Kidney epithelial cell (primary cell): ENCODE results near the gene RPP38. TPM values are rescaled to one million over a fixed set of nuclear protein-coding genes. Genes with fewer than 3 reads are reported as not detected.

Source experiments
- DNase-seq: peaks from one replicate; pipeline ENCODE4 v3.0.0-alpha.2; 2010; ENCODE audit warnings: low read depth
- H3K27me3 ChIP-seq: 2 replicates; pipeline ENCODE4 v1.6.0; 2011; ENCODE audit warnings: low read length; ENCODE audit not compliant: control insufficient read depth, insufficient read depth
- H3K36me3 ChIP-seq: 2 replicates; pipeline ENCODE4 v1.5.1; 2011; ENCODE audit warnings: low read length; ENCODE audit not compliant: control insufficient read depth, insufficient read depth
- H3K4me3 ChIP-seq: 2 replicates; pipeline ENCODE4 v1.5.1; 2011; ENCODE audit warnings: low read depth, mild to moderate bottlenecking, control low read depth, low read length
- CTCF ChIP-seq: IDR thresholded peaks from 2 replicates; pipeline ENCODE4 v1.5.1; 2011; ENCODE audit warnings: mild to moderate bottlenecking, moderate library complexity, low read length, control low read depth, inconsistent platforms; ENCODE audit not compliant: insufficient read depth, poor library complexity, severe bottlenecking
- total RNA-seq: library from RNA; depleted of rRNA; stranded (reverse); fragments of >200 nt; gene quantifications from 2 replicates; pipeline ENCODE4 v1.2.3, GENCODE V29; 2015

The RPP38 gene
- total RNA-seq, 1 donor from 2014 or later, result 23.5 TPM

GRCh38 chr10:15059914-15060313, 37.2 kb upstream of the RPP38 start:
- no peaks in the 10 kb centered on the region for H3K36me3 ChIP-seq
- TF ChIP-seq CTCF, result no peak
- H3K27me3 ChIP-seq, result no peaks in the 10 kb centered on the region
- no peak overlapping the region for H3K4me3 ChIP-seq
- no peak for DNase-seq

- no peaks in the 10 kb centered on the region for H3K36me3 ChIP-seq
- H3K27me3 ChIP-seq, result no peaks in the 10 kb centered on the region
- no peak for DNase-seq
- no peak overlapping the region for H3K4me3 ChIP-seq
- no peak for TF ChIP-seq CTCF
Observed at GRCh38 chr10:15060638-15061037, 36.5 kb upstream of the RPP38 start.

- Histone ChIP-seq H3K27me3 (no peaks in the 10 kb centered on the region), H3K4me3 (no peak overlapping the region), H3K36me3 (no peaks in the 10 kb centered on the region)
- no peak for DNase-seq
- no peak for TF ChIP-seq CTCF
Observed at GRCh38 chr10:15067154-15067553, 30.0 kb upstream of the RPP38 start.

GRCh38 chr10:15068802-15069201, 28.4 kb upstream of the RPP38 start:
- H3K4me3 ChIP-seq, result no peak overlapping the region
- TF ChIP-seq CTCF, result no peak
- H3K36me3 ChIP-seq, result no peaks in the 10 kb centered on the region
- no peaks in the 10 kb centered on the region for H3K27me3 ChIP-seq
- DNase-seq, result no peak

- Histone ChIP-seq H3K27me3 (no peaks in the 10 kb centered on the region), H3K4me3 (no peak overlapping the region), H3K36me3 (no peaks in the 10 kb centered on the region)
- DNase-seq, result no peak
- TF ChIP-seq CTCF, result no peak
Observed at GRCh38 chr10:15069230-15069629, 27.9 kb upstream of the RPP38 start.

- DNase-seq, result no peak
- TF ChIP-seq CTCF, result no peak
Observed at GRCh38 chr10:15072358-15072757, 24.8 kb upstream of the RPP38 start.

More at GRCh38 chr10:15072358-15072757, 24.8 kb upstream of the RPP38 start:
- no peak overlapping the region for H3K4me3 ChIP-seq
- no peaks in the 10 kb centered on the region for H3K27me3 ChIP-seq
- H3K36me3 ChIP-seq, result no peaks in the 10 kb centered on the region
